HG03045 (cell line): ENCODE measurements around the gene ADAMTSL3.

Source experiments
- ATAC-seq: cut with Tn5 transposase; IDR thresholded peaks from one replicate; pipeline ENCODE4 v1.9.1; 2021; ENCODE audit warnings: mild to moderate bottlenecking, moderate library complexity; ENCODE audit not compliant: unreplicated experiment

ADAMTSL3 gene, protein sequence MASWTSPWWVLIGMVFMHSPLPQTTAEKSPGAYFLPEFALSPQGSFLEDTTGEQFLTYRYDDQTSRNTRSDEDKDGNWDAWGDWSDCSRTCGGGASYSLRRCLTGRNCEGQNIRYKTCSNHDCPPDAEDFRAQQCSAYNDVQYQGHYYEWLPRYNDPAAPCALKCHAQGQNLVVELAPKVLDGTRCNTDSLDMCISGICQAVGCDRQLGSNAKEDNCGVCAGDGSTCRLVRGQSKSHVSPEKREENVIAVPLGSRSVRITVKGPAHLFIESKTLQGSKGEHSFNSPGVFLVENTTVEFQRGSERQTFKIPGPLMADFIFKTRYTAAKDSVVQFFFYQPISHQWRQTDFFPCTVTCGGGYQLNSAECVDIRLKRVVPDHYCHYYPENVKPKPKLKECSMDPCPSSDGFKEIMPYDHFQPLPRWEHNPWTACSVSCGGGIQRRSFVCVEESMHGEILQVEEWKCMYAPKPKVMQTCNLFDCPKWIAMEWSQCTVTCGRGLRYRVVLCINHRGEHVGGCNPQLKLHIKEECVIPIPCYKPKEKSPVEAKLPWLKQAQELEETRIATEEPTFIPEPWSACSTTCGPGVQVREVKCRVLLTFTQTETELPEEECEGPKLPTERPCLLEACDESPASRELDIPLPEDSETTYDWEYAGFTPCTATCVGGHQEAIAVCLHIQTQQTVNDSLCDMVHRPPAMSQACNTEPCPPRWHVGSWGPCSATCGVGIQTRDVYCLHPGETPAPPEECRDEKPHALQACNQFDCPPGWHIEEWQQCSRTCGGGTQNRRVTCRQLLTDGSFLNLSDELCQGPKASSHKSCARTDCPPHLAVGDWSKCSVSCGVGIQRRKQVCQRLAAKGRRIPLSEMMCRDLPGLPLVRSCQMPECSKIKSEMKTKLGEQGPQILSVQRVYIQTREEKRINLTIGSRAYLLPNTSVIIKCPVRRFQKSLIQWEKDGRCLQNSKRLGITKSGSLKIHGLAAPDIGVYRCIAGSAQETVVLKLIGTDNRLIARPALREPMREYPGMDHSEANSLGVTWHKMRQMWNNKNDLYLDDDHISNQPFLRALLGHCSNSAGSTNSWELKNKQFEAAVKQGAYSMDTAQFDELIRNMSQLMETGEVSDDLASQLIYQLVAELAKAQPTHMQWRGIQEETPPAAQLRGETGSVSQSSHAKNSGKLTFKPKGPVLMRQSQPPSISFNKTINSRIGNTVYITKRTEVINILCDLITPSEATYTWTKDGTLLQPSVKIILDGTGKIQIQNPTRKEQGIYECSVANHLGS (N-terminal part only)

GRCh38 chr15:83653639-83654378 lies at the start of gene ADAMTSL3:
ADAMTSL3 (plus strand) TSS chr15:83654123; CDS start chr15:83655762, 1,639 bp downstream.
- no peak for ATAC-seq

- ATAC-seq = no peak
Observed at GRCh38 chr15:83604549-83604948, 49.4 kb upstream of the ADAMTSL3 start.

DNA sequence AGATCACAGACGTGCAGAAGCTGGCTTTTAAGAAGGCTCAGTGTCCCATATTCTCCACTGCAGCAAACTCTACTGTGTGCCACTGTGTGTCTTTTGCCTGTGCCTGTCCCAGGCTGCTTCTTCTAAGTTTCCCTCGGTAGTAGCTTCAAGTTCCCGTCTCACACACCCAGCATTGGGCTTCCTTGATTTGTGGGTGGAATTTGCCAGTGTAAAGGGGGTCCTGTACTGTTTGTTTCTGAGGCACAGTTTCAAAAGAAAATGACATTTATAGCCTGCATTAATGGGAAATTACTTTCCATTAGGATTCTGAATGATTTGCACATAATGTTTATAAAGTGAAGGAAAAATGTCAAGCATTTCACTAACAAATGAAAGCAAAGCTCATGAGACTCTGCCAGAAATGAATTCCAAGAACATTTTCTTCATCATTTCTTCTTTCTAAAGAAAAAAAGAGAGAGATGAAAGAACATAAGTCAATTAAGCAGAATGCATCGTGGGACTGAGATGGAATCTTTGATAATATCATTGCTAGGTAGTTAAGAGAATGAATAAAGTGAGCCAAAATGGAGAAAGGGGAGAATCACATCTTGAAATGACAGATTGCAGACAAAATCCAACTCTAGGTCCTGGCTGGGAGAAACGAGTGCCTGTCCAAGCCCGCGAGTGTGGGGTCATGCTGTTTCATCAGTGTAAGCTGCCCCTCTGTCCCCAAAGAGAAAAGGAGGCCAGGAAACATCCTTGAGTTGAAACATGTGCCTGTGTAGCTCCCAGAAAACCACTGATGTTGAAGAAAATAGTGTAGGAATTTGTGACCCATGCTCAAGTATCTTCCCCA lies 48.6 kb upstream of the ADAMTSL3 start:
- no peak for ATAC-seq

DNA sequence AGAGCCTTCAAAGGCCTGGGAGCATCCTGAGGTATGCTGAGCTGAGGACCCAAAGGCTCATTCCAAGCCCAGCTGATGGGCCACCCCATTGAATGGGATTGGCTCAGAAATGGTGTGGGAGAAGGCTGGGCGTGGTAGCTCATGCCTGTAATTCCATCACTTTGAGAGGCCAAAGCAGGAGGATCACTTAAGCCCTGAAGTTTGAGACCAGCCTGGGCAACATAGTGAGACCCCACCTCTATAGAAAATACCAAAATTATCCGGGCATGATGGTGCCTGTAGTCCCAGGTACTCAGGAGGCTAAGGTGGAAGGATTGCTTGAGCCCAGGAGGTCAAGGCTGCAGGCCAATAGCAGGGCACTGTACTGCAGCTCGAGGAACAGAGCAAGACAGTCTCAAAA lies 43.8 kb upstream of the ADAMTSL3 start:
- no peak for ATAC-seq

GRCh38 chr15:83610901-83611685 lies 42.8 kb upstream of the ADAMTSL3 start:
- no peak for ATAC-seq

DNA sequence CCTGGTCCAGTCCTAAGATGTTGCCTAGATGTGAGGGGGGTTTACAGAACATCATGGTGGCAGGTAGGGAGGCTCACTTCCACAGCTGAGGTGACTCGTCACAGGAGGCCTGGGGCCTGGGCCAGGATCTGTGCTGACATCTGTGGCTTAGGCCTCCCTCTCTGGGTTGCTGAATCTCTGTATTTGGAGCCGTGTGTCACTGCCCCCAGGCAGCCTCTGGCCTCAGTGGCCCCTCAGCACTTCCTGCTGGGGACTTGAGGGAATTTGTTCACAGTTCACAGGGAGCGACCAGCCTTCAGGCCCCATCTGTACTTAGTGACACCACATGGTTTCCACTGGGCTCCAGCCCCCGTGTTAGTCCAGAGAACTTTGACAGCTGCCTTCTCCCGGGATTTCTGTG lies 41.7 kb upstream of the ADAMTSL3 start:
- ATAC-seq = no peak

DNA sequence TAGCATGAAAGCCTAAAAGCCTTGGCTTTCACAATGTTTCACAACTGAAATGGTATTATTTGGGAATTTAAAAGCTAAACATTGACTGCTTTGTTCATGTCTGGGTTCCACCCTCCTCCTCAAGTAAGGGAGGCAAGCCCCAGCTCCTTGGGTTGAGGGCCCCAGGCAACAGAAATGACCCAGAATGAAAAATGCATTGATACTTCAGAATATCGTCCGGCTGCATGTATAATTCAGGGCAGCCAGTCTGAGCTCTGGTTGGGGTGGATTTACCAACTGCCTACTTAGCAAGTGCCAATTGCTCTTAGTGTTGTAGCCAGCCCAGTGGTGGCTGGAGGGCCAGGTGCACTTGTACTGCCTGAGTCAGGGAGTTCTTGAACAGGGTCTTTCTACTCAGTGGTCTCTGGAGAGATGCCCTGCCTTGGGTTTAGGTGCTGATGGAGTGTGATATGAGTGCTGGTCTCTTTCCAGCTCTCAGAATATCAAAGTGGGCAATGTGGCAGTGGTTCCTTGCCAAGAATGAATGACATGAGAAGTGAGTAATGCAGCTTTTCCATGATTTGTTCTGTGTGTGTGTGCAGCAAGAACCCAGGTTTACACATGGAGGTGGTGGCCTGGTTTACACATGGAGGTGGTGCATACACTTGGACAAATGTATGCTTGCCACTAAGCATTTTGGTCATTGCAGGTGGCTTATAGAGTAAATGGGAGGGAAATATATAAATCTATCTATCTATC lies 40.9 kb upstream of the ADAMTSL3 start:
- no peak for ATAC-seq

DNA sequence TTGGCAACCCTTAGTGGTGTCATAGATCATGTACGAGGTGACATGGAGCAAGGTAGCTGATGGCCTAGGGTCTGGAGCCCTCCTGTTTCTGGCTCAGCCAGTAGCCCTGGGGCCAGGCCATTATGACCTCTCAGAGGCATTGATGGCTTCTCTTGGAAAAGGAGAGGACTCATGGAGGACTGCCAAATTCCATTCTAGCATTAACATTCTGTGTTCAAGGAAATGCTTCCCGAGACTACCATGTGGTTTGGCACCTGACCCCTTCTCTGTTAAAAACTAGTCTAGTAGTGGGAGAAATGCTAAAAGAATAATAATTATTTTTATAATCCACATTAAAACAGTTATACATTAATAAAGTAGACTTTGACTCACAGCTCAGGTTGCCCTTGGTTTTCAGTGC lies 40.2 kb upstream of the ADAMTSL3 start:
- ATAC-seq = no peak

DNA sequence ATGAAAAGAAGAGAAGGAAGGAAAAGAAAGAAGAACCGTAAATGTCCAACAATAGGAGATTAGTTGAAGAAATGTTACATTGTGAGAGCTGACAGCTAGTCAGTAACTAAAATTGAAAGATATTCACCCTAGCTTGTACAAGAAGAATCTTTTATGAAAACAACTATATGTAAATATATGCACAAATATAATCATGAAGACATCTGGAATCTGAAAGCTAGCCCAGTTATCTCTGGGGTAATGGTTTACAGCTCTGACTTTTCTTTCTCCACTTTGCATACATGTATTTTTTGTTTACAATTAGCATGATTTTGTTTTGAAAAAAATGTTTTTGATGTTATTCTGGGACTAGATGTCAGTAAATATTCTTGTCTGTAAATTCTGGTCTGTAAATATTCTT lies 37.1 kb upstream of the ADAMTSL3 start:
- ATAC-seq = no peak

GRCh38 chr15:83626171-83626802 lies 27.6 kb upstream of the ADAMTSL3 start:
- ATAC-seq = no peak

DNA sequence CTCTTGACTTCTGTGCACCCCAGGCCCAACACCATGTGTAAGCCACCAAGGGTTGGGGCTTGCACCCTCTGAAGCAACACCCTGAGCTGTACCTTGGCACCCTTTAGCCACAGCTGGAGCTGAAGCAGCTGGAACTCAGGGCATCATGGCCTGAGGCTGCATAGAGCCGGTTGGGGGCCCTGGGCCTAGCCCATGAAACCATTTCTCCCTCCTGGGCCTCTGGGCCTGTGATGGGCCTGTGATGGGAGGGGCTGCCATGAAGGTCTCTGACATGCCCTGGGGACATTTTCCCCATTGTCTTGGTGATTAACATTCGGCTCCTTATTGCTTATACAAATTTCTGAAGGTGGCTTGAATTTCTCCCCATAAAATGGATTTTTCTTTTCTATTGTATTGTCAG lies 22.4 kb upstream of the ADAMTSL3 start:
- ATAC-seq = no peak

DNA sequence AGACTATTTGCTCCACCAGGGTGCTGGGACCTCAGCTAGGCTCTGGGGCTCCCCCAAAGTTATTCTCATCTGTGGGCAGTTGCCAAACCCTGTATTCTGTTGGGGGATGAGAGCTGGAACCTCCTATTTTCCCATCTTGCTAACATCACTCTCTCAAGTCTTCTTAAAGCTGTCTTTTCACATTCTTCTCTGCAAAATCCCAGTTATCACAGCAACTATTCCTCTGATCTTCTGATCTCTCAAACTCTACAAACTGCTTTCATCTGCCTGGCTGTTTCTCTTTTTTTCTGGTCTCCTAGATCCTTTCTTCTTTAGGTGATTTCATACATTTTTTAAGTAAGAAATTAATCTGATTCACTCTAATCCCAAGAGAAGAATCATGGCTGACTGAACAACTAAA lies 10.7 kb upstream of the ADAMTSL3 start:
- no peak for ATAC-seq

DNA sequence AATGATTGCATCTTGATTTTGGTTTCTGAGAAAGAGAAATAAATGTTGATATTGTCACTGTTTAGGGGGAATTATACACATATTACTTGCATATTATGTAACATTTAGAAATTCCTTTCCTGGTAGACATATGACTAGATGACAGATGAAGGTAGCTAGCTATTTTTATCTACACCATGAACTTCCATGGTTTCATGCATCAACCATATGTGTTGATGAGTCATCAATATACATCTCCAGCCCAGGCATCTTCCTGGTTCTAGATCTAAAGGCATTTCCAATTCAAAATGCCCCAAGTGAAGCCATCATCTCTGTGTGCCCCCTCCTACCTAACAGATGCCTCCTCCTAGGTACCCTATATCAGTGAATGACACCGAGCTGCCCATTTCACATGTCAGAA lies 9.5 kb upstream of the ADAMTSL3 start:
- ATAC-seq = no peak

DNA sequence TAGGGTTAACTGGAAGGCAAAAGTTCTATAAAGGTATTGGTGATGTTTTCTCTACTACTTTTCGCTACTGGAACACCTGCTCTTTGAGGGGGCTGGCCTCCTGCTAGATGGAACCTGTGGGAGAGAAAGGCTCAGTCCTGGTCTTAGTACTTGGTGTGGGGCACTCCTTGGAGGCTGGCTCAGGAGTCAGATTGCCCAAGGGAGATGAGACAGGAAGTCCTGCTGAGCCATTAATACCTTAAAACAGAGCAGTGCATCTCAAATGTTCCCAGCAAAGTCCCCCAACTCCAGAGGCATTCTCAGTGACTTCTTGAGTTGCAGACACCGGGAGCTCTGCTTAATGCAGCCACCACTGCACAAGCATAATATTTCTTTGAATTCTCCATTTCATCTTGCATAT lies 3.1 kb upstream of the ADAMTSL3 start:
- no peak for ATAC-seq

DNA sequence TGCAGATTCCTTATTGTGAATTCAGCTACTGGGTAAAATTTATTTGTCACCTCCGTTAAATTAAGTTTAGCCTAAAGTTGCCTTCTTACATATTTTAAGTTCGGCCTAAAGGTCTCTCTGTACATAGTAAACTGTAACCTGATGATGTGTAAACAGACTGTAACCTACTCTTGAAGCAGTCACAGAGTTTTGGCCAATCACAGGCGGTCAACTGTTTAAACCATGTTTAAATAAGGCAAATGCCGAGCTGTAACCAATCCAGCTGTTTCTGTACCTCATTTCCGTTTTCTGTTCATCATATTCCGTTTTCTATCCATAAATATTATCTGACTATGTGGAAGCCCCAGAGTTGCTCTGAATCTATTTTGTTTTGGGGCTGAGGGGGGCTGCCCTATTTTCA lies 2.4 kb upstream of the ADAMTSL3 start:
- ATAC-seq = no peak

DNA sequence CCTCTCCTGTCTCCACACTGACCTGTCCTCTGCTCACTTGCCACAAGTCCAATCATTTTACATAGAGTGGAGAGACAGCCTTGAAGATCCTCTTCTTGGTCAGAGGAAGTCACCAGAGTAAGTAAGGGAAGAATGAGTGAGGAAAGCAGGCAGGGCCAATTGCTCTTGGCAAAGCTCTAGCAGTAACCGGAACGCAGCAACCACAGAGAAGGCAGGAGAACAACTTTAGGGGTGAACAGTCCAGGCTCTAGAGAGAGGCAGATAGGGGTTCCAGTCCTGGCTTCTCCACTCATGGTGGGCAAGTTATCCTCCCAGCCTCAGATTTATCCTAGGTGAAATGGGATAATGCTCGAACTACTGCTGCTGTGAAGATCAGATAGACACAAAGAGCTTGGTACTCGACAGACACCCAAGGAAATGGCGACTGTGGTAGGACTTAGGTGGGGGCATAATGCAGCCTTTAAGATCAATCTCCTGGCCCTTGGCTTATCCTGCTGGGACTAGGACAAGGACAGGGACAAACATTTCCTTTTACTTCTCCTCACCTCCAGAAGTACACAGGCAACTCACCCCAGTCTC lies 1.2 kb upstream of the ADAMTSL3 start:
- no peak for ATAC-seq

DNA sequence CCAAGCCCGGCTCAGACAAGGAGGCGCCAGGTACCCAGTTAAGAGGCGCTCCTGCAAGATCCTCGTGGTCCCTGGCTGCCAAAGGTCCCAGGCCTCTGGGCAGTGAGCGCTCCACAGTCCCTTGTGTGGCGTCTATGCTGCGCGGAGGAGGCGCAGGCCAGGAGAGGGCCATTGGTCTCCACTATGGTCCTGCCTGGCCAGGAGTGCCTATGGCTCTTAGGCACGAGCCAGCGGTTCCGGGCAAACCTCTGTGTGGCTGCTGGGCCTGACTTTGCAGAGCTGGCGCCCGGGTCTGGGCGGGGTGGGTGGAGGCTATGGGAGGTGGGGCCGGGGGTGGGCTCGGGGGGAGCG lies 660 bp upstream of the ADAMTSL3 start:
- no peak for ATAC-seq
